ENCODE data around the gene GHRL.

The GHRL gene

GRCh38 chr3:10292505-10293419 lies at the start of gene GHRL:
Gene GHRL (minus strand): TSS chr3:10292947. CDS start chr3:10290180, 2,767 bp downstream.
- no peak for DNase-seq (ENCODE audit: low read depth in 3 of 3)

- DNase-seq (ENCODE audit: low read depth in 3 of 3) = no peak
These were observed 49.2 kb upstream of the GHRL start for GRCh38 chr3:10341901-10342398.

GRCh38 chr3:10340476-10340875 lies 47.7 kb upstream of the GHRL start:
- DNase-seq (ENCODE audit: low read depth in 3 of 3) = no peak

- DNase-seq (ENCODE audit: low read depth in 3 of 3) = no peak
These were observed 47.3 kb upstream of the GHRL start for GRCh38 chr3:10340046-10340445.

GRCh38 chr3:10339376-10339955 lies 46.7 kb upstream of the GHRL start:
- DNase-seq (ENCODE audit: low read depth in 3 of 3) = no peak

GRCh38 chr3:10338591-10339353 lies 46.0 kb upstream of the GHRL start:
- no peak for DNase-seq (ENCODE audit: low read depth in 3 of 3)

GRCh38 chr3:10338164-10338470 lies 45.4 kb upstream of the GHRL start:
- no peak for DNase-seq (ENCODE audit: low read depth in 3 of 3)

- DNase-seq (ENCODE audit: low read depth in 3 of 3) = no peak
These were observed 44.8 kb upstream of the GHRL start for GRCh38 chr3:10337323-10338163.

GRCh38 chr3:10336761-10337160 lies 44.0 kb upstream of the GHRL start:
- DNase-seq (ENCODE audit: low read depth in 3 of 3) = no peak

- DNase-seq (ENCODE audit: low read depth in 3 of 3) = no peak
These were observed 43.3 kb upstream of the GHRL start for GRCh38 chr3:10335871-10336622.

GRCh38 chr3:10335190-10335738 lies 42.5 kb upstream of the GHRL start:
- no peak for DNase-seq (ENCODE audit: low read depth in 3 of 3)

GRCh38 chr3:10334459-10334858 lies 41.7 kb upstream of the GHRL start:
- no peak for DNase-seq (ENCODE audit: low read depth in 3 of 3)

- DNase-seq (ENCODE audit: low read depth in 3 of 3) = no peak
These were observed 41.3 kb upstream of the GHRL start for GRCh38 chr3:10334042-10334441.

- no peak for DNase-seq (ENCODE audit: low read depth in 3 of 3)
These were observed 40.6 kb upstream of the GHRL start for GRCh38 chr3:10333349-10333650.

GRCh38 chr3:10332481-10333348 lies 40.0 kb upstream of the GHRL start:
- DNase-seq (ENCODE audit: low read depth in 3 of 3) = no peak

GRCh38 chr3:10331320-10331719 lies 38.6 kb upstream of the GHRL start:
- DNase-seq (ENCODE audit: low read depth in 3 of 3) = no peak

GRCh38 chr3:10330319-10330718 lies 37.6 kb upstream of the GHRL start:
- no peak for DNase-seq (ENCODE audit: low read depth in 3 of 3)

GRCh38 chr3:10329495-10330015 lies 36.8 kb upstream of the GHRL start:
- no peak for DNase-seq (ENCODE audit: low read depth in 3 of 3)

GRCh38 chr3:10328460-10329071 lies 35.8 kb upstream of the GHRL start:
- DNase-seq (ENCODE audit: low read depth in 3 of 3) = no peak

Data from stimulated activated CD4-positive, alpha-beta T cell treated with anti-CD3 and anti-CD28 coated beads, TNF-alpha, amount 100 ng/mL, for 4 hours (primary cell).